C4-2B (cell line): ENCODE results near the gene SEMA3C.

Experiments used
- ZFX ChIP-seq: fragments of 450-650 bp; IDR thresholded peaks from 2 replicates; pipeline ENCODE4 v1.6.1; 2017
- TF ChIP-seq, protein P1 (sequence below): fragments of 450-650 bp; conservative IDR thresholded peaks from 2 replicates; pipeline ENCODE4 v1.5.1; 2017; ENCODE audit warnings: mild to moderate bottlenecking

DNA sequence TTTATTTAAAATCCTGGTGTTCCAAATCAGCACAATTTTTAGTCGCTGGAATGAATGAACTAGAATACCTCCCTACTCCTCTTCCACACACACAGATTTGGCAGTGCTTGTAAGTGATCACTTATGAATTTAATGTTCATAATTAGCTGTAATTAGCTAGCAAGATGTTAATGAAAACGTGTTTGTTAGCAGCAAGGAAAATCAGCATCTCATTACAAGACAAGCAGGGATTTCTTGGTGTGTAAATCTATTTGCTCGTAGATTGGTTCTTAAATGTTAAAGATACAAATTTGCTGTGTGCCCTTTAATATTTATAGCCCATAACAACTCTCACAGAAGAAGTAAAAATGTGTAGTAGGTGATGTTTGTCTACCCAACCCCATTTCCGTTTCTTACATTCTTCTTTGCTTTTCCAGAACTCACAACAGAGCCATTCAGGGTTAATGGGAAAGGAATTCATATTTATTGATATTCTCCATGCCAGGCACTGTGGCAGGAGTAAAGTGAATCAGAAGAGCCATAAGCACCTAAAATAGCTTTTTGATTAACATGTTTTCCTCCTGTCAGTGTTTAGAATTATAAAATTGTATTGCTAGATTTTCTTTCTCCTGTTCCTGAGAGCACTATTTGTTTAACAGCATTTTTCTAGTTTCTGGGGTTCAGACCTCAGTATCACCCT lies 49.6 kb downstream of the SEMA3C start:
- TF ChIP-seq, protein P1, sequence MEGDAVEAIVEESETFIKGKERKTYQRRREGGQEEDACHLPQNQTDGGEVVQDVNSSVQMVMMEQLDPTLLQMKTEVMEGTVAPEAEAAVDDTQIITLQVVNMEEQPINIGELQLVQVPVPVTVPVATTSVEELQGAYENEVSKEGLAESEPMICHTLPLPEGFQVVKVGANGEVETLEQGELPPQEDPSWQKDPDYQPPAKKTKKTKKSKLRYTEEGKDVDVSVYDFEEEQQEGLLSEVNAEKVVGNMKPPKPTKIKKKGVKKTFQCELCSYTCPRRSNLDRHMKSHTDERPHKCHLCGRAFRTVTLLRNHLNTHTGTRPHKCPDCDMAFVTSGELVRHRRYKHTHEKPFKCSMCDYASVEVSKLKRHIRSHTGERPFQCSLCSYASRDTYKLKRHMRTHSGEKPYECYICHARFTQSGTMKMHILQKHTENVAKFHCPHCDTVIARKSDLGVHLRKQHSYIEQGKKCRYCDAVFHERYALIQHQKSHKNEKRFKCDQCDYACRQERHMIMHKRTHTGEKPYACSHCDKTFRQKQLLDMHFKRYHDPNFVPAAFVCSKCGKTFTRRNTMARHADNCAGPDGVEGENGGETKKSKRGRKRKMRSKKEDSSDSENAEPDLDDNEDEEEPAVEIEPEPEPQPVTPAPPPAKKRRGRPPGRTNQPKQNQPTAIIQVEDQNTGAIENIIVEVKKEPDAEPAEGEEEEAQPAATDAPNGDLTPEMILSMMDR, result no peak
- no peak for TF ChIP-seq ZFX
